Ishikawa (cell line): ENCODE data around the gene DNAJC6.

Experiments used
- CEBPB ChIP-seq: IDR thresholded peaks from 2 replicates; pipeline ENCODE4 v1.6.1; 2012
- FOXM1 ChIP-seq: IDR thresholded peaks from 2 replicates; pipeline ENCODE4 v1.6.1; 2012; ENCODE audit warnings: low read depth, borderline replicate concordance
- RAD21 ChIP-seq: IDR thresholded peaks from 2 replicates; pipeline ENCODE4 v1.6.1; 2012; ENCODE audit warnings: low read depth
- TAF1 ChIP-seq: IDR thresholded peaks from 2 replicates; pipeline ENCODE4 v1.6.1; 2012; ENCODE audit warnings: low read depth, mild to moderate bottlenecking
- TEAD4 ChIP-seq: IDR thresholded peaks from 2 replicates; pipeline ENCODE4 v1.6.1; 2012
- YY1 ChIP-seq: IDR thresholded peaks from 2 replicates; pipeline ENCODE4 v1.6.1; 2012; ENCODE audit warnings: low read depth
- ZBTB7A ChIP-seq: IDR thresholded peaks from 2 replicates; pipeline ENCODE4 v1.6.1; 2012; ENCODE audit warnings: low read depth
- TF ChIP-seq, protein P1 (sequence below): IDR thresholded peaks from 2 replicates; pipeline ENCODE4 v1.6.1; 2012; ENCODE audit warnings: low read depth, mild to moderate bottlenecking
- TF ChIP-seq, protein P2 (sequence below): IDR thresholded peaks from 2 replicates; pipeline ENCODE4 v1.6.1; 2012
- TF ChIP-seq, protein P3 (sequence below): IDR thresholded peaks from 2 replicates; pipeline ENCODE4 v1.6.1; 2012

DNA sequence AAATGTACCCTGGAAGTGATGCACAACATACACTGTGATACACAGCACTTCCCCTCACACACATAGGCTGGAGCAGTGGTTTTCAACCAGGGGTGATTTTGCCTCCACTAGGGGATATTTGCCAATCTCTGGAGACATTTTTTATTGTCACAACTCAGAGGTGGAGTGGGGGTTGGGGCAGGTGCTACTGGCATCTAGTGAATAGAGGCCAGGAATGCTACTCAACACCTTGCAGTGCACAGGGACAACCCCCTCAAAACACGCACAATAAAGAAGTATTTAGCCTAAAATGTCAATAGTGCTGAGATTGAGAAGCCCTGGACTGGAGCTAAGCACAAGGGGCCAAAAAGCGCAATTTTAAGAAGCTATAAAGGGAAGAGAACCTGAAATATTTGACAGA is 54.1 kb downstream of the DNAJC6 start:
- TF ChIP-seq TAF1 (no peak), RAD21 (no peak), YY1 (no peak), TEAD4 (no peak), CEBPB (no peak), FOXM1 (no peak), ZBTB7A (no peak)
- TF ChIP-seq, protein P1, sequence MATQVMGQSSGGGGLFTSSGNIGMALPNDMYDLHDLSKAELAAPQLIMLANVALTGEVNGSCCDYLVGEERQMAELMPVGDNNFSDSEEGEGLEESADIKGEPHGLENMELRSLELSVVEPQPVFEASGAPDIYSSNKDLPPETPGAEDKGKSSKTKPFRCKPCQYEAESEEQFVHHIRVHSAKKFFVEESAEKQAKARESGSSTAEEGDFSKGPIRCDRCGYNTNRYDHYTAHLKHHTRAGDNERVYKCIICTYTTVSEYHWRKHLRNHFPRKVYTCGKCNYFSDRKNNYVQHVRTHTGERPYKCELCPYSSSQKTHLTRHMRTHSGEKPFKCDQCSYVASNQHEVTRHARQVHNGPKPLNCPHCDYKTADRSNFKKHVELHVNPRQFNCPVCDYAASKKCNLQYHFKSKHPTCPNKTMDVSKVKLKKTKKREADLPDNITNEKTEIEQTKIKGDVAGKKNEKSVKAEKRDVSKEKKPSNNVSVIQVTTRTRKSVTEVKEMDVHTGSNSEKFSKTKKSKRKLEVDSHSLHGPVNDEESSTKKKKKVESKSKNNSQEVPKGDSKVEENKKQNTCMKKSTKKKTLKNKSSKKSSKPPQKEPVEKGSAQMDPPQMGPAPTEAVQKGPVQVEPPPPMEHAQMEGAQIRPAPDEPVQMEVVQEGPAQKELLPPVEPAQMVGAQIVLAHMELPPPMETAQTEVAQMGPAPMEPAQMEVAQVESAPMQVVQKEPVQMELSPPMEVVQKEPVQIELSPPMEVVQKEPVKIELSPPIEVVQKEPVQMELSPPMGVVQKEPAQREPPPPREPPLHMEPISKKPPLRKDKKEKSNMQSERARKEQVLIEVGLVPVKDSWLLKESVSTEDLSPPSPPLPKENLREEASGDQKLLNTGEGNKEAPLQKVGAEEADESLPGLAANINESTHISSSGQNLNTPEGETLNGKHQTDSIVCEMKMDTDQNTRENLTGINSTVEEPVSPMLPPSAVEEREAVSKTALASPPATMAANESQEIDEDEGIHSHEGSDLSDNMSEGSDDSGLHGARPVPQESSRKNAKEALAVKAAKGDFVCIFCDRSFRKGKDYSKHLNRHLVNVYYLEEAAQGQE = no peak
- TF ChIP-seq, protein P2, sequence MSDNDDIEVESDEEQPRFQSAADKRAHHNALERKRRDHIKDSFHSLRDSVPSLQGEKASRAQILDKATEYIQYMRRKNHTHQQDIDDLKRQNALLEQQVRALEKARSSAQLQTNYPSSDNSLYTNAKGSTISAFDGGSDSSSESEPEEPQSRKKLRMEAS = no peak
- TF ChIP-seq, protein P3, sequence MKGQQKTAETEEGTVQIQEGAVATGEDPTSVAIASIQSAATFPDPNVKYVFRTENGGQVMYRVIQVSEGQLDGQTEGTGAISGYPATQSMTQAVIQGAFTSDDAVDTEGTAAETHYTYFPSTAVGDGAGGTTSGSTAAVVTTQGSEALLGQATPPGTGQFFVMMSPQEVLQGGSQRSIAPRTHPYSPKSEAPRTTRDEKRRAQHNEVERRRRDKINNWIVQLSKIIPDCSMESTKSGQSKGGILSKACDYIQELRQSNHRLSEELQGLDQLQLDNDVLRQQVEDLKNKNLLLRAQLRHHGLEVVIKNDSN = no peak
